ENCODE data around the gene KLHL3.

Gene KLHL3

DNA sequence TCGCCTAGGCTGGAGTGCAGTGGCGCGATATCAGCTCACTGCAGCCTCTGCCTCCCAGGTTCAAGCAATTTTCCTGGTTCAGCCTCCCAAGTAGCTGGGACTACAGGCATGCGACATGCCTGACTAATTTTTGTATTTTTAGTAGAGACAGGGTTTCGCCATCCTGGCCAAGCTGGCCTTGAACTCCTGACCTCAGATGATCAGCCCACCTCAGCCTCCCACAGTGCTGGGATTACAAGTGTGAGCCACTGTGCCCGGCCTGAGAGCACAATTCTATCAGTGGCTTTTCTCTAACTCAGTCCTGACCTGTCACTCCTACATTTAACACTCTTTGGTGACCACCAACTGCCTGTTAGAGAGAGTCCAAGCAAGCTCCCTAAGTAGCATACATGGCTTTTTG is 154.1 kb downstream of the KLHL3 start:
- Histone ChIP-seq H3K9me3 (ENCODE audit: severe bottlenecking) (no peaks in the 10 kb centered on the region), H3K27ac (ENCODE audit: poor library complexity, severe bottlenecking) (no peak overlapping the region), H3K27me3 (ENCODE audit: insufficient read depth, poor library complexity, severe bottlenecking) (no peaks in the 10 kb centered on the region), H3K4me3 (ENCODE audit: severe bottlenecking) (no peak overlapping the region), H3K36me3 (ENCODE audit: low read depth) (no peaks in the 10 kb centered on the region), H3K4me1 (ENCODE audit: insufficient read depth, poor library complexity, severe bottlenecking) (no peaks in the 10 kb centered on the region)
- ATAC-seq (ENCODE audit: low read depth) (no peak), DNase-seq (ENCODE audit: low spot score) (no peak)
- TF ChIP-seq, protein P1, sequence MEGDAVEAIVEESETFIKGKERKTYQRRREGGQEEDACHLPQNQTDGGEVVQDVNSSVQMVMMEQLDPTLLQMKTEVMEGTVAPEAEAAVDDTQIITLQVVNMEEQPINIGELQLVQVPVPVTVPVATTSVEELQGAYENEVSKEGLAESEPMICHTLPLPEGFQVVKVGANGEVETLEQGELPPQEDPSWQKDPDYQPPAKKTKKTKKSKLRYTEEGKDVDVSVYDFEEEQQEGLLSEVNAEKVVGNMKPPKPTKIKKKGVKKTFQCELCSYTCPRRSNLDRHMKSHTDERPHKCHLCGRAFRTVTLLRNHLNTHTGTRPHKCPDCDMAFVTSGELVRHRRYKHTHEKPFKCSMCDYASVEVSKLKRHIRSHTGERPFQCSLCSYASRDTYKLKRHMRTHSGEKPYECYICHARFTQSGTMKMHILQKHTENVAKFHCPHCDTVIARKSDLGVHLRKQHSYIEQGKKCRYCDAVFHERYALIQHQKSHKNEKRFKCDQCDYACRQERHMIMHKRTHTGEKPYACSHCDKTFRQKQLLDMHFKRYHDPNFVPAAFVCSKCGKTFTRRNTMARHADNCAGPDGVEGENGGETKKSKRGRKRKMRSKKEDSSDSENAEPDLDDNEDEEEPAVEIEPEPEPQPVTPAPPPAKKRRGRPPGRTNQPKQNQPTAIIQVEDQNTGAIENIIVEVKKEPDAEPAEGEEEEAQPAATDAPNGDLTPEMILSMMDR (IDR thresholded peaks at IDR 0.05; ENCODE audit: poor library complexity, severe bottlenecking), result no peak

DNA sequence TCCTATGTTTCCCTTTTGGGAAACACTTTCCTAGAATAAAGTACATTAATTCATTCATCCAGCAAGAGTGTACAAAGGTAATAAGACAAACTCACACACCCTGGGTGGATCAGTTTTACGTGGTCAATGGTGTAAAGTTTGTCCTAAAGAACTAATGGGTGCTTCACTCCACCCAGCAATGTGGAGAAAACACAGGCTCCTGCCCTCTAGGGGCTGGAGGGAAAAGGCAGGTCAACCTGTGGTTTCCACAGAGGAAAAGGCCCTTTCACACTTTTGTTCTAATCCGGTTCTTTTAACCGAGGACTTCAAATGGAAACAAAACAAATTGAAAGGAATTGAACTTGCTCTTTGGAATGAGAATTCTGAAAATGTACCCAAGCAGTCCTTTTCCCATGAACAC is 155.9 kb downstream of the KLHL3 start:
- peaks cover 7% of the 10 kb centered on the region for H3K4me1 ChIP-seq (ENCODE audit: insufficient read depth, poor library complexity, severe bottlenecking)
- H3K27me3 ChIP-seq (ENCODE audit: insufficient read depth, poor library complexity, severe bottlenecking), result no peaks in the 10 kb centered on the region
- TF ChIP-seq, protein P1 (IDR thresholded peaks at IDR 0.05; ENCODE audit: poor library complexity, severe bottlenecking), result peak; percentile 53
- no peak for ATAC-seq (ENCODE audit: low read depth)
- no peak overlapping the region for H3K4me3 ChIP-seq (ENCODE audit: severe bottlenecking)
- no peaks in the 10 kb centered on the region for H3K9me3 ChIP-seq (ENCODE audit: severe bottlenecking)
- no peak for DNase-seq (ENCODE audit: low spot score)
- no peak overlapping the region for H3K27ac ChIP-seq (ENCODE audit: poor library complexity, severe bottlenecking)
- H3K36me3 ChIP-seq (ENCODE audit: low read depth), result no peaks in the 10 kb centered on the region

DNA sequence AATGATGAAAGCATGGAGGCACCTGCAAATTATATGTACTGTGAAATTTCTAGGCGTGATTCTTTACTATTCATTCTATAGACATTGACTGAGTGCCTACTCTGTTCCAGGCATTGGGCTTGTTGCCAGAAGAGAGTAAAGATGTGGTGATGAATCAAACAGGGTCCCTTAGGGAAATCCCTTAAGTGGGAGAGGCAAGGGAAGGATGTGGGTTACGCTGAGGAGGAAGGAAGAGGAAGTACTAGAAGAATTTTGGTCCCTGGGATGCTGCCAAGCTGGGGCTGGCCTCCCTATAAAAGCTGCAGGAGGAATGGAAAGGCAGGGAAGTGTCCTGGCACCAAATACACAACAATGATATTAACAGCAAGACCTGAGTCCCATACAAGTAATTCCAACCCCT is 160.0 kb downstream of the KLHL3 start:
- Histone ChIP-seq H3K4me3 (ENCODE audit: severe bottlenecking) (no peak overlapping the region), H3K4me1 (ENCODE audit: insufficient read depth, poor library complexity, severe bottlenecking) (peaks cover 15% of the 10 kb centered on the region), H3K9me3 (ENCODE audit: severe bottlenecking) (no peaks in the 10 kb centered on the region), H3K27ac (ENCODE audit: poor library complexity, severe bottlenecking) (no peak overlapping the region), H3K27me3 (ENCODE audit: insufficient read depth, poor library complexity, severe bottlenecking) (no peaks in the 10 kb centered on the region), H3K36me3 (ENCODE audit: low read depth) (no peaks in the 10 kb centered on the region)
- TF ChIP-seq, protein P1 (IDR thresholded peaks at IDR 0.05; ENCODE audit: poor library complexity, severe bottlenecking), result no peak
- ATAC-seq (ENCODE audit: low read depth), result peak; percentile 78
- DNase-seq (ENCODE audit: low spot score), result no peak

DNA sequence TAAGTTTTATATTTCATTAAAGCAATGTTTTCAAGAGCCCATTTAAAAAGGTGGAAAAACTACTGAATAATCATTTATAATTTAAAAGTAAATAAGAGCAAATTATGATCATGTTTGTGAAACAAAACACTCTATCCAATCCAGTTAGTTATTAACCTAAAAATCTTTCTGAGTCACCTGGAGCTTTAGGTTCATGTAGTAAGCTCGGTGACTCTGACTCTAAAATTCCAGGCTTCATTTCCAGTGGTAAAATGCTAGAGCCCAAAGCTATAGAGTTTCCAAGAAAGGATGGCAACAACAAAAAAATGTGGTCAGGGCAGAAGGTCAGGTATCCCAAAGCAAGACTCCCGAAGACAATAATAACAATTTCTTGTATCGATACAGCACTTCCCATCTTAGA is 160.7 kb downstream of the KLHL3 start:
- Histone ChIP-seq H3K36me3 (ENCODE audit: low read depth) (no peaks in the 10 kb centered on the region), H3K4me1 (ENCODE audit: insufficient read depth, poor library complexity, severe bottlenecking) (peaks cover 15% of the 10 kb centered on the region), H3K27ac (ENCODE audit: poor library complexity, severe bottlenecking) (no peak overlapping the region), H3K4me3 (ENCODE audit: severe bottlenecking) (no peak overlapping the region), H3K27me3 (ENCODE audit: insufficient read depth, poor library complexity, severe bottlenecking) (no peaks in the 10 kb centered on the region), H3K9me3 (ENCODE audit: severe bottlenecking) (no peaks in the 10 kb centered on the region)
- TF ChIP-seq, protein P1 (IDR thresholded peaks at IDR 0.05; ENCODE audit: poor library complexity, severe bottlenecking), result no peak
- DNase-seq (ENCODE audit: low spot score) (no peak), ATAC-seq (ENCODE audit: low read depth) (no peak)

DNA sequence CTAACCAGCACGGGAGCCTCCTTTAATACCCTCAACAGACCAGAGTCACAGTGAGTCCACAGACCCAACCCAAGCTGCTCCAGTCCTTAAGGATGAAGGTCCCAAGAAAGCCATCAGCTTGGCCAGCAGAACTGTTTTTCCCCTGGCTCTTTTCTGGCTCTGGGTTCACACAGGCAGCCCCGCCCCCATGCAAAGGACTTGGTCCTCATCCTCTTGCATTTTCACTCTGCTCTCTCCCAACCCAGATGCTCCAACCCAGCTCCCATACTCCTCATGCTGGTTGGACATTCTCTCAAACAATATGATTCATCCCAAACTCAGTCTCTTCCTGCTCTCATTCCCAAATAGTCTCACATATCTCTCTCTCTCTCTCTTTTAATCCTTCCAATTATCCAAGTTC is 162.5 kb downstream of the KLHL3 start:
- TF ChIP-seq, protein P1 (IDR thresholded peaks at IDR 0.05; ENCODE audit: poor library complexity, severe bottlenecking), result no peak
- Histone ChIP-seq H3K9me3 (ENCODE audit: severe bottlenecking) (no peaks in the 10 kb centered on the region), H3K27ac (ENCODE audit: poor library complexity, severe bottlenecking) (no peak overlapping the region), H3K4me3 (ENCODE audit: severe bottlenecking) (no peak overlapping the region), H3K27me3 (ENCODE audit: insufficient read depth, poor library complexity, severe bottlenecking) (no peaks in the 10 kb centered on the region), H3K4me1 (ENCODE audit: insufficient read depth, poor library complexity, severe bottlenecking) (peaks cover 15% of the 10 kb centered on the region), H3K36me3 (ENCODE audit: low read depth) (no peaks in the 10 kb centered on the region)
- ATAC-seq (ENCODE audit: low read depth), result no peak
- no peak for DNase-seq (ENCODE audit: low spot score)
